Stimulated activated CD8-positive, alpha-beta memory T cell treated with anti-CD3 and anti-CD28 coated beads, Interleukin-4, amount 100 ng/mL, for 24 hours (primary cell): ENCODE data around the gene SHFL.
A peak's percentile ranks its signal among the peaks of the same experiment; 100 is the strongest.

Experiments
- DNase-seq: peaks from one replicate; pipeline ENCODE4 v3.0.0-alpha.2; 2020; ENCODE audit warnings: low read depth

Gene SHFL

DNA sequence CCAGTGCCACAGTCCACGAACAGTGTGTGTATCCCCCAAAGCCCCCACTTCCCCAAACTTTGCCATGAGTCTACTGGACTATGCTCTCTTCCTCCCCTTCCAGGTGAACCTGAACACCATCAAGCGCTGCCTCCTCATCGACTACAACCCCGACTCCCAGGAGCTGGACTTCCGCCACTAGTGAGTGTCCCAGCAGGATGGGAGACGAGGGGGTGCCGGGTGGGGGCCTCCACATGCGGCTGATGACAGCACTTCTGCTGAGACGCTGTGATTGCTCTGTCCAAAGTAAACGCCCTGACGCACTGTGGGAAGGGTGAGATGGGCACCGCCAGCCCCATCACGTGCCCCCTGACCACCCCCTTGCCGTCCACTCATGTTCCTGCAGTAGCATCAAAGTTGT, 23.4 kb downstream of the SHFL start:
- no peak for DNase-seq

DNA sequence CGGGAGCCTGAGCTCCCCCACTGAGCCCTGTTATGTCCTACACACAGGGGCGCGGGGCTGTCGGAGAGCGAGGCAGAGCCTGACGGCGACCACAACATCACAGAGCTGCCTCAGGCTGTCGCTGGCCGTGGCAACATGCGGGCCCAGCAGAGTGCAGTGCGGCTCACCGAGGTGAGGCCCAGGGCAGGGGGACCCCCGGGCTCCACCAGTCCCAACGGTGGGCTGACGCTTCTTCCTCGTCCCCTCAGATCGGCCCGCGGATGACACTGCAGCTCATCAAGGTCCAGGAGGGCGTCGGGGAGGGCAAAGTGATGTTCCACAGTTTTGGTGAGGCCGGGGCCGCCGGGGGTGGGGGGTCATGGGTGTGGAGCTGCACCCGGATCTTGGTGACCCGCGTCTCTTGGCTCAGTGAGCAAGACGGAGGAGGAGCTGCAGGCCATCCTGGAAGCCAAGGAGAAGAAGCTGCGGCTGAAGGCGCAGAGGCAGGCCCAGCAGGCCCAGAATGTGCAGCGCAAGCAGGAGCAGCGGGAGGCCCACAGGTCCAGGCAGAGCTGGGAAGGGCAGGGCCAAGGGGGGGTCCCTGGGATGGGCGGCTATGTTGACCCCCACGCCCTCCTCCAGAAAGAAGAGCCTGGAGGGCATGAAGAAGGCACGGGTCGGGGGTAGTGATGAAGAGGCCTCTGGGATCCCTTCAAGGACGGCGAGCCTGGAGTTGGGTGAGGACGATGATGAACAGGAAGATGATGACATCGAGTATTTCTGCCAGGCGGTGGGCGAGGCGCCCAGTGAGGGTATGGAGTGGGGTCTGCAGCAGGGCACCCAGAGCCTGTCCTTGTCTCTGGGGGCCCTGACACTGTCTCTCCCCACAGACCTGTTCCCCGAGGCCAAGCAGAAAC, 24.2 kb downstream of the SHFL start:
- no peak for DNase-seq

DNA sequence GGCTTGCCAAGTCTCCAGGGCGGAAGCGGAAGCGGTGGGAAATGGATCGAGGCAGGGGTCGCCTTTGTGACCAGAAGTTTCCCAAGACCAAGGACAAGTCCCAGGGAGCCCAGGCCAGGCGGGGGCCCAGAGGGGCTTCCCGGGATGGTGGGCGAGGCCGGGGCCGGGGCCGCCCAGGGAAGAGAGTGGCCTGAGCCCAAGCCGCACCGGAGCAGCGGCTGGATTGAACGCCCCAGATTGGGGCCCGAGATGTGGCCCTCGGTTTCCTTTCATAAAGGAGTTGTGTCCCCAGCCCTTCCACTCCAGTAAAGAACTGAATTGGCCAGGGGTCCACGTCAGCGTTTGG, 24.8 kb downstream of the SHFL start:
- no peak for DNase-seq

DNA sequence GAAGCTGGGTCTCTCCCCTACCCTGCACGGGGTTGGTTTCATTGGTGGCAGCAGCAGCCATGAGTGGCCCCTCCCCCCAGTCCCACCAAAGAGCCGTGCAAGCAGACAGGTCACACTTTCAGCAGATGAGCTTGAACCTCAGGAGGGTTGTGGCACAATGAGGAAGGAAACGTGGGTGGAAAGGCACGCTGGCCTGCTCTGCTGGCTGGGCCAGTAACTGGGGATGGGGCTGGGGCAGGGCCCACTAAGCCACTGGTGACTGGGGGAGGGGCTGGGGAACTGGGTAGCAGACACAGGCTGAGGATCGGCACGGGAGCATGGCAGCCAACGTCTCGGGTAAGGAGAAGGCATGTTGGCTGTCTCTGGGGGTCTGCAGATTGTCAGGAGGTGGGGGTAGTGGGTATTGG, 25.3 kb downstream of the SHFL start, which contains the start of gene P2RY11:
P2RY11 (plus strand) TSS at position 289 of the 407 bp plus-strand sequence; CDS start at position 318, 29 bp downstream.
- DNase-seq, result peak; percentile 47

DNA sequence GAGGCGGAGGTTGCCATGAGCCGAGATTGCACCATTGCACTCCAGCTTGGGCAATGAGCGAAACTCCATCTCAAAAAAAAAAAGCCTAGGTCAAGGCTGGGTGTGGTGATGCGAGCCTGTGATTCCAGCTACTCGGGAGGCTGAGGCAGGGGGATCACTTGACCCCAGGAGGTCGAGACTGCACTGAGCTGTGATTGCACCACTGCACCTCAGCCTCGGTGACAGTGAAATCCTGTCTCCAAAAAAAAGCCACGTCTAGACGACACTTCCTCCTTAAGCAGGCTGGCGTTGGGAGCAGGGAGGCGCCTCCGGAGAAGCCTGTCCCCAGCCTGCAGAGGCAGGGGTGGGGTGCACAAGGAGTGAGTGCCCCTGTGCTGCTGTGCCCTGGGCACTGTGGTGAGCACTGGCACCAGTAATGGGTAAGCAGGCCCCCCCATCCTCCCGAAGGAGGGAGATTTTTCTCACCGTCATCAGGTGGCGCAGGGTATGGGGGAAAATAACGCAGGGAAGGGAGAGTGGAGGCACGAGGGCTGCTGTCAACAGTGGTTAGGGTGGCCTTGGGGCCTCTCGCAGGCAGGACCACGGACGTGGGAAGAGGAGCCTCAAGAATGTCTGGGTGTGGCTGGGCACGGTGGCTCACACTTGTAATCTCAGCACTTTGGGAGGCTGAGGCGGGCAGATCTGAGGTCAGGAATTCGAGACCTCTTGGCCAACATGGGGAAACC, 26.1 kb downstream of the SHFL start:
- peak; percentile 61 for DNase-seq

DNA sequence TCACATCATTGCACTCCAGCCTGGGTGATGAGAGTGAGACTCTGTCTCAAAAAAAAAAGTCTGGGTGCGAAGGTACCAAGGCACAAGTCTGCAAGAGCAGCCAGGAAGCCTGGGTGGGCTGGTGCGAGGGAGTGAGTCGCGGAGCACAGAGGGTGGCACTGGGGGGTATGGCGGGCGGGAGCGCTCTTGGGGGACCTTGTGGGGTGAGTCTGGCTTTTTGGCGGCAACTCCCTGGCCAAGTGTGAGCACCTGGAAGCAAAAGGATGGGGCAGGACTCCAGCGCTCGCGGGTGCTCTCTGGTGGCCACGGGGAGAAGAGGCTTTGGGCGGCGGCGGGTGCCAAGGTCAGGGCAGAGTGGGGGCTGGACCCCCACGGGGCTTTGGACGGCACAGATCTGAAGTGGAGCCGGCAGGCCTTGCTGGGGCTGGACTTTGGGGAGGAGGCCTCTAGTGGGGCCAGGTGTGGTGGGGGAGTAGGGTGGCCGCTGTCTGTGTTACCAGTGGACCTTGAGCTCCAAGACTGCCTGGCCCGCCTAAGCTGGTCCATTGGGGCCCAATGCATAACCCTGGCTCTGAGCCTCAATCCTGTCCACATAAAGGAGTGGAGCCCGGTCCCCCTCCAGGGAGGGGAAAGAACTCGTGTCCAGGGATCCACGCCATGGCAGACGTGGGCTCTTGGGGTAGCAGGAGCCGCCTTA, 26.9 kb downstream of the SHFL start:
- peak; percentile 64 for DNase-seq

DNA sequence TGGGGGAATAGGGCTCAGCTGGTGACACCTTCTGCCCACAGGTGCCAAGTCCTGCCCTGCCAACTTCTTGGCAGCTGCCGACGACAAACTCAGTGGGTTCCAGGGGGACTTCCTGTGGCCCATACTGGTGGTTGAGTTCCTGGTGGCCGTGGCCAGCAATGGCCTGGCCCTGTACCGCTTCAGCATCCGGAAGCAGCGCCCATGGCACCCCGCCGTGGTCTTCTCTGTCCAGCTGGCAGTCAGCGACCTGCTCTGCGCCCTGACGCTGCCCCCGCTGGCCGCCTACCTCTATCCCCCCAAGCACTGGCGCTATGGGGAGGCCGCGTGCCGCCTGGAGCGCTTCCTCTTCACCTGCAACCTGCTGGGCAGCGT, 27.5 kb downstream of the SHFL start:
- DNase-seq, result no peak

DNA sequence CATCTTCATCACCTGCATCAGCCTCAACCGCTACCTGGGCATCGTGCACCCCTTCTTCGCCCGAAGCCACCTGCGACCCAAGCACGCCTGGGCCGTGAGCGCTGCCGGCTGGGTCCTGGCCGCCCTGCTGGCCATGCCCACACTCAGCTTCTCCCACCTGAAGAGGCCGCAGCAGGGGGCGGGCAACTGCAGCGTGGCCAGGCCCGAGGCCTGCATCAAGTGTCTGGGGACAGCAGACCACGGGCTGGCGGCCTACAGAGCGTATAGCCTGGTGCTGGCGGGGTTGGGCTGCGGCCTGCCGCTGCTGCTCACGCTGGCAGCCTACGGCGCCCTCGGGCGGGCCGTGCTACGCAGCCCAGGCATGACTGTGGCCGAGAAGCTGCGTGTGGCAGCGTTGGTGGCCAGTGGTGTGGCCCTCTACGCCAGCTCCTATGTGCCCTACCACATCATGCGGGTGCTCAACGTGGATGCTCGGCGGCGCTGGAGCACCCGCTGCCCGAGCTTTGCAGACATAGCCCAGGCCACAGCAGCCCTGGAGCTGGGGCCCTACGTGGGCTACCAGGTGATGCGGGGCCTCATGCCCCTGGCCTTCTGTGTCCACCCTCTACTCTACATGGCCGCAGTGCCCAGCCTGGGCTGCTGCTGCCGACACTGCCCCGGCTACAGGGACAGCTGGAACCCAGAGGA, 28.0 kb downstream of the SHFL start:
- no peak for DNase-seq

DNA sequence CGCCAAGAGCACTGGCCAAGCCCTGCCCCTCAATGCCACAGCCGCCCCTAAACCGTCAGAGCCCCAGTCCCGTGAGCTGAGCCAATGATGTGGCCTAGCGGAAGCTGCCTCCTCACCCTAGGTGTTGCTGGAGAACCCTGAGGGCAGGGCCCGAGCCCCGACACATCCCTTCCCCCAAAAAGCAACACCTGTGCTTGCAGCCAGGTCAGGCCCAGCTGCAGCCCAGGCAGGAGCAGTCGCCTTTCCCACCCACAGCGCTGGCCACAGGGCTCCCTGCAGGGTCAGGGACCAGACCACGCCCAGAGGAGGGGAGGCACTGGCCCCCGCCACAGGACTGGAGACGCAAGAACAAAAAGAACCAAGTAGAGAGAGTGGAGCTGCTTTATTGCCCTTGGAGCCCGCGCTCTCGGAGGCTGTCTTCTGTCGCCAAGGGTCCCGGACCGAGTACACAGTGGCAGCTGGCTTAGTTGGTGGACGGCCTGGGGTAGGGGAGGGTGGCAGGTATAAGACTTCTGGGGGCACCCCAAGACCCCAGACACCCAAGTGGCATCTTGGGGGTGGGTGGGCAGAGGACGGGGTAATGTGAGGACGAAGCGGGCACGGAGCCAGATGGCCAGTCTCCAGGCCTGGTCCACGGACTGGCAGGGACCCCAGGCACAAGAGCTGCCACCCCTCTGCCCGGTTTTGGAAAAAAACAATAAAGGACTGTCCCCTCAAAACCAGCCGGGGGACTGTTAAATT, 28.7 kb downstream of the SHFL start:
- DNase-seq, result no peak

DNA sequence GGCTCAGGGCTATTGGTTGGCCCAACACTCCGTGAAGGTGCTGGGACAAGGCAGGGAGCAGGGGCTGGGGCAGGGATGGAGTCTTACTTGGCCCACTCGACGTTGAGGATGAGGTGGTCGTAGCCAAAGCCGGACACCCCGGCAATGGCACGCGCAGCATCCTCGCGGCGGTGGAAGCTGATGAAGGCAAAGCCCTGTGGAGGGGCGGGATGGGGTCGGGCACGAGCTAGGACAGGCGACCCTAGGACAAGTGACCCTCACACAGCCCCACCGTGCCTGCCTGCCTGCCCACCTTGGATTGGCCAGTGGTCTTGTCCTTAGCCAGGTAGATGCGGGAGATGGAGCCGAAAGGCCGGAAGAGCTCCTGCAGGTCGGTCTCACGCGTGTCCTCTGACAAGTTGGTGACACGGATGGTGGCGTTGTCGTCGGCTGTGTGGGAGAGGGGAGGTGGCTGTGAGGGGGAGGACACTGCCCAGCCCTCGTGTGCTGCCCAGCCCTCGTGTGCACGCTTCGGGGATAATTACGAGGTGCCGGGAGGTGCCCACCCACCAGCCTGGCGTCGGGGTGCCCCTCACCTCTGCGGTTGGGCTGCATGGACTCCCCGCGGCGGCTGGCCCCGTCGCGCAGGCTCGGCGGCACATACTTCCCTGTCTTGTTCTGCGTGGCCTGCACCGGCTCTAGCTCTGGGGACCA, 29.4 kb downstream of the SHFL start:
- no peak for DNase-seq

DNA sequence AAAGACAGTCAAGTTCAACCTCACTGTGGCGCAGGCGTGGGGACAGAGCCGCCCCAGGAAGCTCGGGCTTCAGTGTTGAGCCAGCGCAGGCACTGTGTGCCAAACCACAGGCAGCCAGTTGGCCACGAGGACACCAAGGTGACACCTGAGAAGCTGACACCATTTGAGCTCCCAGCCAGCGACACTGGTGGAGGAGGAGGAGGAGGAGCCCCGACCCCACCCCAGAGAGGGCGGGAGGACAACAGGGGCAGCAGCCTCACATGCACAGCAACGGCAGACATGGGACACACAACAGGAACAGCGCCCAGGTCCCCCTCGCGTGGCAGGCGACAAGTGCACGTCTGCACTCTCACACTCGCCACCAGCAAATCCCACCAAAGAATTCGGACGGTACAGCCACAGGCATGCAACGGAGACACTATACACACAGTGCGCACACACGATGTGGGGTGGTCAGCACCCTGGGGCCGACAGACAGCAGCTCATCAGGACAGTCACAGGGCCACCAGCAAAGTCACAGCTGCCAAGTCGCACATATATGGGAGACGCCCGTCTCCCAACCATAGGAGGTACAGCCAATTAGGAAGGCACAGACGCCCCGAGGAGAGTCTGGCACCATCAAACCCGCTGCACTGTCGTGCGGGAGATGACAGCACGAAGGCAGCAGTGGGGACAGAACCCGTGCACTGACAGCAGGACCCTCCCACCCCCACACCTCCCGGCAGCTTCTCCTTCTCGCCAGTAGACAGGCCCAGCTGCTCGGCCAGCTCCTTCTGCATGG, 30.2 kb downstream of the SHFL start:
- no peak for DNase-seq

DNA sequence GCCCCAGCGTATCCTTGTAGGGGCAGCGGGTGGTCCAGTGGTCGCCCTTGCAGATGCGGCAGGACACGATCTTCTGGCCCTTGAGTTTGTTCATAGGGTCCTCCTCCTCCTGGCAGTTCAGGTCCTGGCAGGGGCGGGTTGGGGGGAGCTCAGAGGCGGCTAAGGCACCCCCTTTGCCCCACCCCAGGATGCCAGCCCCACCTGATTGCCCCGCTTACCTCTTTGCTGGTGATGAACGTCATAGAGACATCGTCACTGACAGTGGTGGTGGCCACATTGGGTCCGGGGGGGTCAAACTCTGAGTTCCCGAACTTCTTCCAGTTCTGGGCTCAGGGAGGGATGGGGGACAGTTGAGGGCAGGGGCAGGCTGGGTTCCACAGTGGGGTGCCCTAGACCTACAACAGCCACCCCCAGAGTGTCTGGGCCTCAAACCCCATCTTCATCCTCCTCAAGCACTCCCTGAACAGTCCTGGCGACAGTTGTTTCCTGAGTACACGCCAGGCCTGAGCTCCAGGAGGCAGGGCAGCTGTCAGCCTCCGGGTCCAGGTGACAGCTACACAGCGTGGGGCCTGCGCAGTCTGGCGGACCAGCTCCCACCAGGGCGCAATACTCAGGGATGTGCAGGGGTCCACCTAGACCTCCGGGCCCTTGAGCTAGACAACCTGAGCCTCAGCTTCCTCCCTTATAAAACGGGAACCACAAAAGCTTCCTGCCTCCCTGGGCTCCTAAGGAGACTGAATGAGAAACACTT, 30.9 kb downstream of the SHFL start:
- DNase-seq, result no peak

DNA sequence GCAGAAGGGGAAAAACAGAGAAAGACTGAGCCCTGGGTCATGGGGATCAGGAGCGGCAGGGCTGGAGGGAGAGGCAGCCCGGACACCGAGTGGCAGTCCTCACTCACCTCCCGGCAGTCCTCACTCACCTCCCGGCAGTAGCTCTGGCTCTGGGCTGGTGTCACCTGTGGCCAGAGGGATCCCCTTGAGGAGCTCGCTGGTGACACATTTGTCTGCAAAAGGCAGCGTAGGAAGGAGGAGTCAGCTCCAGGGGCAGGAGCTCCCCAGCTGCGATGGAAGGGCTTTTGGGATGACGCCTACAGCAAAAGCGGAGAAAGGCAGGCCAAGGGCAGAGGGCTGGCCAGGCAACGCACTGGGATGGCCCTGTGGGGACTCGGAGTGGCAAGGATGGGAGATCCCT, 32.8 kb downstream of the SHFL start:
- DNase-seq, result no peak

DNA sequence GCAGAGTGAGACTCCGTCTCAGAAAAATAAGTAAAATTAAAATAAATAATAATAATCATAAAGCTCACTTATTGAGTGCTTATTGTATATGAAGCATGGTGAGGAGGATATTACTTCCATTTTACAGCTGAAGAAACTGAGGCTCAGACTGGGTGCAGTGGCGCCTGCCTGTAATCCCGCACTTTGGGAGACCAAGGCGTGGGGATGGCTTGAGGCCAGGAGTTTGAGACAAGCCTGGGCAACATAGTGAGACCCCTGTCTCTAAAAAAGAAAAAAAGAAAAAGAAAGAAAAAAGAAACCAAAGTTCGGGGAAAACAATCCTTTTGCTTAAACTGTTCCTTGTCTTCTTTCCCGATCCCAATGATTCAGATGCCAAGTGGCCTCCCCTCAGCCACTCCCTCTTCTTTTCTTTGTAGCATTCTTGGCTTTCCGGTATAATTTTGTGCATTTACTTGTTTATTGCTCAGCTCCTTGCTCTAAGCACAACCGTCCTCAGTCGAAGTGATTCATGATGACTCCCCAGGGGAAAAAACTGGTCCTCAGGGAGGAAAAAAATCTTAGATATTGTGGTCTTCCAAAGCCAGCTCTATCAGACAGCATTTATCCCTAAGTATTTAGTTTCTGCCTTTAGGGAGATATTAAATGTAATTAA, 34.5 kb downstream of the SHFL start:
- no peak for DNase-seq

DNA sequence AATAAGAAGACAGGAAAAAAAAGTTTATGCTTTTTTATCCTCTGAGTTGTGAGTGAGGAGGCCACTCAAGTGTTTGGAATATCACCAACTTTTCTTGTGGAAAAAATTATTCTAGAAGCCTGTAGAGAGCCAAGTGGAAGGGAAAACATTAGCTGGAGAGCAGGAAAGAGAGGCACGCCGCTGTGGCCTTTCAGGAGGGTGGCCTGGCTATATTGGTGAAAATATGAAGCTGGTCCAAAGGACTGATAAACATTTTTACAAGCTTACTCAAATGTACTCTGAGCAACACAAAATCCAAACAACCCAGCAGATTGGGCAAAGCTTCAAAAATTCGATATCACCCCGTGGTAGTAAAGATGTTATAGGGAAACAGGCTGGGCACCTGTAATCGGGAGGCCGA, 35.9 kb downstream of the SHFL start:
- DNase-seq, result no peak

DNA sequence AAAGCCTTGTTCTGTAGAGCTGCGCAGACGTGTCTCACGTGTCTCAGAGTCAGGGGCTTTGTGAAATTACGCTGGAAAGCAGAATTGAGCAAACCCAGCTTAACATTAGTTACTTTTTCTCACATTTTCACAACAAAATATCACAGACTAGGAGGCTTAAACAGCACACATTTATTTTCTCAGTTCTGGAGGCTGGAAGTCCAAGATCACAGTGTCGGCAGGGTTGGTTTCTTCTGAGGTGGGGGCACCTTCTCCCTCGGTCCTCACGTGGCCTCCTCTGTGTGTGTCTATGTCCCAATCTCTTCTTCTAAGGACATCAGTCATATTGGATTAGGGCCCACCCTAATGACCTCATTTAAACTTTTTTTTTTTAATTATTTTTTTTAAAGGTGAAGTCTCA, 38.3 kb downstream of the SHFL start:
- no peak for DNase-seq

DNA sequence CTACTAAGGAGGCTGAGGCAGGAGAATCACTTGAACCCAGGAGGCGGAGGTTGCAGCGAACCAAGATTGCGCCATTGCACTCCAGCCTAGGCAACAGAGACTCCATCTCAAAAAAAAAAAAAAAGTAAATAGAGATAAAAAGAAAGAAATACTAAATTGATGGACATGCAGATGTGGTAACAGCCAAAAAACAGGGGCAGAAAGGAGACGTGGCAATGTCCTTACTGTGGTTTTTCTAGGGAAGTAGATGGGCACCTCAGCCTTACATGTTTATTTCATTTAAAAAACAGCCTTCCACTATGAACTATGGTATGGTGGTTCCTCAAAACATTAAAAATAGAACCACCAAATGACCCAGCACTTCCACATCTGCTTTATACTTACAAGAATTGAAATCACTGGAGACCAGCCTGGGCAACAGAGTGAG, 40.1 kb downstream of the SHFL start:
- DNase-seq, result no peak

DNA sequence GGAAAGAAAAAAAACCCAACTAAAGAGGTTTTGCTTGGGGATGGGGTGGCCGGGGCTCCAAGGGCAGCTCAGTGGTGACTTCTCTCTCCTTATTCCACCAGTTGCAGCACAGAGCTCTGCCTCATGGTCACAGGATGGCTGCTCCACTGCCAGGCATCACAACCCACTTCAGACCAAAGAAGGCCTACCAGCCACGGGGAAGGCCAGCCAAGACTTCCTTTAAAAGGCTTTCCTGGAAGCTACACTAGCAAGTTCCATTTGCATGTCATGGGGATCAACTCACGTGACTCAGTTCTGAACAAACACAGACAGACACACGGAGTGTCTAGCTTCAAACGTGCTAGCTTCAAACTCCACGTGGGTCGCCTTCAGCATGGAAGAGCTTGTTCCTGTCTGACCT, 46.8 kb downstream of the SHFL start:
- DNase-seq, result no peak

DNA sequence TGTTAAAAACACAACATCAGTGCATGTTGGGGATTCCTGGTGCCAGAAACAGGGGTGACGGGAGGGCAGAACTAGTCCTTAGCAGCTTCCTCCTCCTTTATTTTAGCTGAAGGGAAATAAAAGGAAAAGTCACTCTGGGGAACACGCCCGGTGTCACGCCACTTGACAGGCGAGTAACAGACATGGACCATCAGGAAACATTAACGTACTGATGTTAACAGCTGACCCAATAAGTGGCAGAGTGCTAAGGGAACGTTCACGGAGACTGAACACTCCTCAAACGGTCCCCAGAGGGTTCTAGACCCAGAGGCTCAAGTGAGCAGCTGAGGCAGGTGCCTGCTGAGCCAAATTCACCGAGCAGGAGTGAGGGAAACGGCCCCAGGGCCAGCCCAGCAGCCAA, 47.5 kb downstream of the SHFL start:
- DNase-seq, result no peak
